HG03045 (cell line): ENCODE results near the gene EYS.

Source experiments
- ATAC-seq: cut with Tn5 transposase; IDR thresholded peaks from one replicate; pipeline ENCODE4 v1.9.1; 2021; ENCODE audit warnings: mild to moderate bottlenecking, moderate library complexity; ENCODE audit not compliant: unreplicated experiment

Gene EYS

DNA sequence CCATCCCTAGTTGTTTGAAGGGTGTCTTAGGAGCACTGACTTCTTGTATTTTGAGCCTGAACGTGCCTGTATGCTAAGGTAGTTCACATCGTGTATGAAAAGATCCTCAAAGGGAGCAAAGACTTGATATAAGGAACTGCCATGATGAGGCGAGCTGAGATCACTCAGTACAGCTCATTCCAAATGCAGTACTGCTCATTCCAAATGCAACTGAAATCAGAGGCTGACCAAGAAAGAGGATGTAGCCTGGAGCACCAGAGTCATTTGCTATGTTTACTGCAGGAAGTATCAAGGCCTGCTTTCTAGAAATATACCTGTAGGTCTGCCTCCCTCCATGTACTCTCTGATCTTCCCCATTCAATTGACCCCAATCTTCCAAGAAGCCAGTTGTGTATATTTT is 832.2 kb downstream of the EYS start:
- no peak for ATAC-seq

DNA sequence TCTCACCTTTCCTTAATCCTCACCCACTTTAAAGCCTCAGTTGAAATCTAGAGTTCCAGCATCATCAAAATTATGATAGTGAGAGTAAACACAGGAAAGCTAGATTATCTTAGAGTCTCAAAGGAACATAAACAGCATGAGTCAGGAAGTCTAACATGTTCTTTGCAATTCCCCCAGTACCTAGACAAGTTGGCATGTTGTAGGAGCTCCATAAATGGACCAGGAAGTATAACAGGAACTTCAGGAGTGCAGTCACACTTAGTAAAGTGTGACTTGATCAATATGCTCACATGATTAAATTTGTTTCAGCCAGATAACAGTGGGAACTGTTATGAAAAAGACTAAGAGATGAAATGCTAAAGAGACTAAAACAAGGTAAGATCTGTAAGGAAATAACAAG is 834.4 kb downstream of the EYS start:
- ATAC-seq = no peak

DNA sequence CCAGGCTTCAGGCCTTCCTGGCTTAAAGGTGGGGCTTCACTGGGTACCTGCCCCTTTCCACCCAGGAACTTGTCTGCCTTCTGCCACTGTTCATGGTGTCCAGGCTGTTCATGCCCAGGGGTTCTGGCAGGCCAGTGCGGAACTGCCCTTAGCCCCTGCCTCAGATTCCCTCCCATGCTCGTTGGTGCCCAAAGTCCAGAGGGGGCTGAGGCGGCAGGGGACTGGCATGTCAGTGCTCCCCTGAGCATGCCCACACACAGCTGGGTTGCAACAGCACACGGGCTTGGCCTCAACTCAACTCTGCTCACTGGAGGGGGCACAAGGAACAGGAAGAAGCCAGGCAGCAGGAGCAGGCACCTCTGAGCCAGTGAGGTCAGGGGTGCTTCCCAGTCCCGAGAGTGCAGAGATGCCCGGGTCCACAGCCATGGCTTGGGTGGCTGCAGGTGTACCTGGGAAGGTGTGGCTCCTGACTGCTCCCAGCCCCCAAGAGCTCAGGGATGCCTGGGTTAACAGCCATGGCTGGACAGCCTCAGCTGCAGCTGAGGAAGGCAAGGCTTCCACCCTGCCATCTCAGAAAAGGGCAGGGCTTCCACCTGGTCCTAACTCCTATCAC is 845.9 kb downstream of the EYS start:
- ATAC-seq = no peak

DNA sequence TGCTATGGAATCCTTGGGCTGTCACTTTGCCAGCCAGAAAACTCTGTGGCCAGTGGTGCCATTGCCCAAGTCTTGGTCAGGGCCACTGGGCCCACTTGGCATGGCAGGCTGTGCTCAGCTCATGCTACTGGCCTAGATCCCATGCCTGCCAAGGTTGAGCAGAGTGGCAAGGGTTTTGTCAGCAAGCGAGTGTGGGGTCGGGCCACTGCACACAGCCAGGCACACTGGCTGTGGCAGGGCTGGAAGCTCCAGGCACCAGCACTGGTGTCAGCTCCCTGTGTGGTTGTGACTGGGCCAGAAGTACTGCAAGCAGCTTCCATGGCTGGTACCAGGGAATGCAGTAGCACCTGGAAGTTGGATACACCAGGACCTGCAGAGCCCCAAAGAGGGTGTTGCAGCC is 846.8 kb downstream of the EYS start:
- ATAC-seq = no peak

DNA sequence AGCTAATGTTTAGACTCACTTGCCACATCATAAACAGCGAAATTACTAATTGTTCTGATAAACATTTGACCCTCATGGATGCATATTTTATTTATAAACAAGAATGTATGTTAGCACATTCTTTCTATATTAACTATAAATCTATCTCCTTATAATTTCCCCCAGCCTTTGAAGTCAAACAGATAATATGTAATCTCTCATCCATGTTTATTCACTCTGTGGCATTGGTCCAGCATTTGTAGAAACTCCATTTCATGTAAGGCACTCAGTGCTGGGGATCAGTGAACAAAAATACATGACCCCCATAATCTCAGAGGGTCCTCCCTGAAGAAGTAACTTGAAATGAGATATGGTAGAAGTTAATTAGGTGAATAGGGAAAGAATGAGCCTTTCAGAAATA is 856.9 kb downstream of the EYS start:
- ATAC-seq = no peak

DNA sequence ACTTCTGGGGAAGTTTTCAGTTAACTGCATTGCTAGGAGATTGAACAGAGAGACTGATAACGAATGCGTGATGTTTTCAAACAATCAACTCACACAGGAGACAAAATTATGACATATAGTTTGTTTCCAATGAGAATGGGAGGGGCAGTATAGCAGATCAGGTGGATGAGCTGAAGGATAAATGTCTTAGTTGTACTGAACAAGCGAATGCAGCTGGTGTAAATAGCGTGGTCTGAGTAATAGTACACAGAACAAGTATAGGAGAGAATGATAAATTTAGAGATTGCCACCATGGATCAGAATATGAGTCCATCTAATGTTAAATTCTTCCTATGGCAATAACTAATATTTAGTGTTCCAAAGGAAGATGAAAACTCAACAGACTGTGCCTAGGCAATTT is 858.6 kb downstream of the EYS start:
- no peak for ATAC-seq

DNA sequence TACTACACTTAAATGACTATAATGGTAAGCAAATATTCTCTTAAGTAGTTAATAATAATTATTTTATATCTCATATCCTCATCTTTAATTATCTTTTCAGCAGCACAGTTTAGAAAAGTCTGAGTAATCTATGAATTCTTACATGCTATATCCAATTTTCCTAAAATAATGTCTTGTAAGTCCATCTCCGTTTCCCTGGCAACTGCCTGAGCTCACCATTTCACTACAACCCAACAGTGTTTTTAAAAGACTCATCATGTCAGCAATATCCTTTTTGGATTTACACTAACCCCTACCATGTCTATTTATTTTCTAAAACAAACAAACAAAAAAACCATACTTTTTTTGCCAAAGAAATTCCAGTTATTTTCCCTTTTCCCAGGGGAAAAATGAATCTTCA is 859.6 kb downstream of the EYS start:
- ATAC-seq = no peak

DNA sequence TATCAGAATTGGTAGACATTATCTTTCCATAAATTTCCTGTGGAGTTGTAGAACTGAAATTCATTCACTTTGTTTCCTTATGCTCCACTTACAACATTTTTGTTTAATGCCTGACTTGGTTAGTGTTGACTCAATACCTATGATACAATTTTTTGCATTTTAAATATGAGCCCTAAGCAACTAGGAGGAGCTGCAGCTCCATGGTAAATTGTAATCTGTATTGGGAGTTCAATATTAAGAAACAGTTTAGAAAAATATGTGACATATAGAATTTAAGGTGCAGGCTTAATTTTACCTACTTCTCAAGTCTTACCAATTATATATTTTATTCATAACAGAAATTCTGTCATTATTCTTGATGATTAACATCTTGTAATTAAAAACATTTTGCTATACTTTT is 868.3 kb downstream of the EYS start:
- ATAC-seq = no peak

DNA sequence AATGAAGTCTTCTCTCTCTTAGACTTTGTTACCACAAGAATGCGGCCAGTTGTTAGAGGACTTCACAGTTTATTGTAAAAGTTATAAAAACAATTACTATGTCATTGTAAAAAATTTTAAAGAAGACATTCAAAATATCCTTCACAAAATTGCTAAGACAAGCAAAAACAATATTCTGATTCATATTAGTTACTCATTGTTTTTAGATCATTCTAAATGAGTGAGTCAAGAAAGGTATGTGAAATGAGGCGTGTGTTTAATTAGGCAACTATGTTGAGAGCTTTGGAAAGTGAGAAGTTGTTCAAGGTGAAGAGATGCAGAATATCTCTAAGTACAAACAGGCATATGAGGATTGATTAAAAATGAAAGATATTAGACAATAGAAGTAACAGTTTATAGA is 875.3 kb downstream of the EYS start:
- ATAC-seq = no peak

DNA sequence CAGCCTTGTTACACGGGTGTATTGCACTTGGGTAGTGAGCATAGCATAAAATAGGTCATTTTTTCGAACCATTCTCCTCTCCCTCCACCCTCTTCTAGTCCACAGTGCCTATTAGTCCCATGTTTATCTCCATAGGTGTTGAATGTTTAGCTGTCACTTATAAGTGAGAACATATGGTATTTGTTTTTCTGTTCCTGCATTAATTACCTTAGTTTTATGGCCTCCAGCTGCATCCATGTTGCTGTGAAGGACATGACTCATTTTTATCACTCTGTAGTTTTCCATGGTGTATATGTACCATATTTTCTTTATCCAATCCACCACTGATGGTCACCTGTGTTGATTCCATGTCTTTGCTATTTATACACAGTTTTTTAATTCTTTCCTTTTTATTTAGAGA is 889.5 kb downstream of the EYS start:
- ATAC-seq = no peak

DNA sequence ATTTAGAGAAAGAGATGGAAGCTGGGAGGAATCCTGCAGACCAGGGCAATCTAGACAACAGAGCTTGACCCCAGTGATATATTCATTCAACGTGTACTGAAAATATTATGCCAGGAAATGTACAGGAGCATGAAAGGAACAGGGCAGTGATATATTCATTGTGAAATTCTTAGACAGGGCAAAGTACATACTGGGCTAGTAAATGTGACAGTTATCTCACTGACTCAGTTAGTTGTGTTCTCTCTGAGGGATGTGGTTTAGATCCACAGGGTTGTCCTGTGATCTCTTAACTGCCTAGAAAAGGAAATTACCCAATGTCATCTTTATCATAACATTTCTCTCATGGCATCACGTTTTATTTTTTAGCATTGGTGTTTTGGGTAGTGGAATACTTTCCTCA is 891.3 kb downstream of the EYS start:
- ATAC-seq = no peak

DNA sequence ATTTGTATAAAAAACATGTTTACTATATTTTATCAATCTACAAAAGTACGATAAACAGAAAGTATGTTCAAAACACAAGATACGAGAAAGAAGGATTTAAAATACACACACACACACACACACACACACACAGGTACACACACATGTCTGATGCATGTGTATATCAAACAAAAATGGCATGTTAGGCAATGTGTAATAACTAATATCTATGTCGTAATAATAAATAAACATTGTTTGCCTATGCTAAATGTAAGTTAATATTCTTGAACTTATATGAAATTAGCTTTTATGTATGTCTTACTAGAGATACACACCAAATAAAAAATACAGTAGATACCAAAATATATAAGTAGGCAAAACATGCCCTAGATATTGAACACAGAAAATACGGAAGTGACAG is 894.9 kb downstream of the EYS start:
- no peak for ATAC-seq

DNA sequence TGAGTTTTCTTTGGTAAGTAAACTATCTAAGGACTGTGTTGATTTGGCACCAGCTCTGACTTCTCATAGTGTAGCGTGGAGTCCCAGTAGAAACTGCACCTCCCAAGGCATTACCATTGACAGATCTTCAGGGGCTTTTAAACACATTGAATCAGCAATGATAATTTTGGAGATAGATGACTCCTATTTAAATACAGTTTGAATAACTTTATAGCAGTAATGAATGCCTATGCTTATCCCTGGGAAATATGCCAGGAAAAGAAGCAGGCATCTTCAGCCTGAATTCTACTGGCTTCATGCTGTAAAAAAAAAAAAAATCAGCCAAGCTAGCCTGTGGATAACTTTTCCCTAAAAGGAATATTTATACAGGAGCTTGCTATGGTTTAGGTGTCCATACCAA is 895.9 kb downstream of the EYS start:
- no peak for ATAC-seq

DNA sequence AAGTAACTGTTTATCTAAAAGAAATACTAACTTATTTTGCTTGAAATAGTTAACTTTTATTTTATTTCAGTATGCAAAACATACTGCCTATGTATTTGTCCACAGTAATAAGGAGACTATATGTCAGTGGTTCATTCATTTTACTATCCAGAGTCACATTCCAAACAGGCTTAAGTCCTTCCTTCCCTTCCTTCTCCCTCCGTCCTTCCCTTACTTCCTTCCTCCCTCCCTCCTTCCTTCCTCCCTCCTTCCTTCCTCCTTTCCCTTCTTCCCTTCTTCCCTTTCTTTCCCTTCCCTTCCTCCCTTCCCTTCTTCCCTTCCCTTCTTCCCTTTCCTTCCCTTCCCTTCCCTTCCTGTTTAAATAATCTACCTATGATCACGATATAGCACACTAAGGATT is 899.2 kb downstream of the EYS start:
- no peak for ATAC-seq

DNA sequence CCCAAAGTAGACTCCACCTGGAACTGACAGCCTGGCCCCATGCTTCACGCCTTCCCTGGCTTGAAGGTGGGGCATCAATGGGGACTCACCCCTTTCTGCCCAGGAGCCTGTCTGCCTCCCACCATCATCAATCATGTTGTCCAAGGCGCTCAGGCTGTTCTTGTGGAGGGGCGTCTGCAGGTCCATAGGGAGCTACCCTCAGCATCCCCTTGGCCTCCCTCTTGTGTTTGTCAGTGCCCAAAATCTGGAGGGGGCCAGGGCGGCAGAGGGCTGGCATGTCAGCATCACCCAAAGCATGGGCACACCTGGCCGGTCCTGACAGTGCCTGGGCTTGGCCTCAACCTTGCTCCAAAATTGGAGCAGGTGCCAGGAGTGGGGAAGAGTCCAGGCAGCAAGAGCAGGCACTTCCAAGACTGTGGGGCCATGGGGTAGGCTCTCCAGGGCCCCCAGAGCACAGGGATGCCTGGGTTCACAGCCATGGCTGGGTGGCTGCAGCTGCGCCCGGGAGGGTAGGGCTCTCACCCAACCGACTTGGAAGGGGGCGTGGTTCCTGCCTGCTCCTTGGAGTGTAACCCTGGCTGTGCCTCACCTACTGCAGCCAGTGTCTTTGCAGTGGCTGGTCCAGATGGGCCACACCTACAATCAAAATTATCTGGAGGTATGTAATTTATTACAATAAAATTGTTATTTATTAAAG is 903.4 kb downstream of the EYS start:
- ATAC-seq = no peak

DNA sequence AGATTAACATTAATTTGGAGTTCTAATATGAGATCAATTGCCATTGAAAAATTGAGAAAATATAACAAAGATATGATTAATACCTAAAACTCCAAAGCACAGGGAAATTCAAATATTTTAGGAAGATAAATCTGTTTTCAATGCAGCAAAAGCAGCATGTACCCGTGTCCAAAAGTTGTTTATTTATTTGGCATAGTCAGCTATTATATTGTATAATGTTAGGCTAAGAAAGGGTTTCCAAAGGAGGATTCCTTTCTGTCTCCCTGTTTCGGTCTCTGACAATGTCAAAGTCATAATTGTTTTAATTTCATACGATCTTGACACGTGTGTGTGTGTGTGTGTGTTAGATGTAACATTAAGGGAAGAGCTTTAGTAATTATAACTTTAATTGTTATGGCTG is 914.5 kb downstream of the EYS start:
- ATAC-seq = no peak

DNA sequence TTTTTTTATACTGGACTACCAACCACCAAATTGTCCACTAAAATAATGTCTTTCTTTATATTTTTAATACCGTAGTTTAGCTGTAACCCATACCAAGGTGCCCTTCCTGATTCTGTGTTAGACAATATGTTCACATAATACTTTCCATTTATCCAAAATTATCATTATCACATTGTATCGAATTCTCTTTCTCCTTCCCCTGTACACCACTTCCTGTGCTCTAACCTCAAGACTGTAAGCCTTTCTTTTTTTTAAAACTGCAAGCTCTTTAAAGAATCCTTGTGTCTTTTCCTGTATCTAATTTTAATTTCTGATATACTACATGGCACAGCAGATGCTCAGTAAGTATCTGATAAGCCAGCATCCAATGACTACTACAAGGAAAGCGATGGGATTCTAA is 917.5 kb downstream of the EYS start:
- ATAC-seq = no peak

DNA sequence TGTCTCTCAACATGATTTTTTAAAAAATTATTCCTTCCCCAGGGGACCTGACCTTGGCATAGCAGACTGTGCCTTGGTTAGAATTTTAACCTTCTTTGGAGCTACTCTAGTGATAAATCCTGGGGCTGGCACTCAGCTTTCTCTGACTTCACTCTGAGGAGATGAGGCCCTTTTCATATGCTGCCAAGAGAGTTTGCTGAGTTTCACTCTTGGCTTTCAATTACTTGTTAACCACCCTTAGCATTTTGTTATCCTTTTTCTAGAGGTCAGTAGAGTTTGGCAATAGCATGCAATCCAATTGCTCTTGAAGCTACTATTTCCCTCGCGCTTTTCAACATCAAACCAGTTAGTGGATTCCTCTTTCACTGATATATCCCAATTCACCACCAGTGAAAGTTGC is 920.3 kb downstream of the EYS start:
- ATAC-seq = no peak

DNA sequence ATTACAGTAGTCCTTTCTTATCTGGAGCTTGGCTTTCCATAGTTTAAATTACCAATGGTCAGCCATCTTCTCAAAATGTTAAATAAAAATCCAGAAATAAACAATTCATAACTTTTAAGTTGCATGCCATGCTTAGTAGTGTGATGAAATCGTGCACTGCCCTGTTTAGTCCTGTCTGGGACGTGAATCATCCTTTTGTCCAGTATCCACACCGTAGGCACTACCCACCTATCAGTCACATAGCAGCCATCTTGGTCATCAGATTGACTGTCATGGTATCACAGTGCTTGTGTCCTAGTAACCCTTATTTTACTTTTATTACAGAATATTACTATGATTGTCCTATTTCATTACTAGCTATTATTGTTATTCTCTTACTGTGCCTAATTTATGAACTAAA is 924.1 kb downstream of the EYS start:
- no peak for ATAC-seq

DNA sequence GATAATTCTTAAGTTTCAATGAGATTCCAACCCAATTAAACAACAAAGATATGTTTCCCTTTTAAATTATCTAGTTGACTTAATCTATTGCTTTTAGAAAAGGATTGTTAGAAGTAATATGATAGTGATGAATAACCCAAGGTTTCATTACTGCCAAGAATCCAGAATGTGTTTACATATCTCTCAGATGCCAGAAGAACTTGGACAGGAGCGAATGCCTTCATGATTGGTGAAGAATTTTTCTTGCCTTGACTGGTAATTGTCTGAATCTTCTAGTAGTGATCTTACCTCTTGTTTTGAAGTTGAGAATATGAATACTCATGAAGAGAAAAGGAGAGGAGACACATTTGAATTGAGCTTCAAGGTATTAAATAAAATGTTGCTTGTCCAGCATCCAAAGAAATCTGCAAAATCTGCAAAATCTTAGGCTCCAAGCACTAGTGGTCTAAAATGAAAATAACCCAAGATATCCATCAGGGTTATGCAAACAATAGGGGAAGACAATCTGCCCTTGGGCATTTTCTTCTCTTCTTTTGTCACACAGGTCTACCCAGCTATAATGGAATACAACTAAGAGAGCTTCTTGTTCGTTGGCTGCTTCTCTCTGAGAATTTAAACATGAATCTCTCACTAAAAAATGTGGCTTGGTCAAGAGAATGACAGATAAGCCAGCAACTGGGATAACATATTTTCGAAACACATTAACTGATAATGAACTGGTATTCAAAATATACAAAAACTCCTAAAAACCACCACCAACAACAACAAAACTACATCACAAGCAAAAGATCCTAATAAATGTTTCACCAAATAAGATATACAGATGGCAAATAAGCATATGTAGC is 928.9 kb downstream of the EYS start:
- no peak for ATAC-seq

DNA sequence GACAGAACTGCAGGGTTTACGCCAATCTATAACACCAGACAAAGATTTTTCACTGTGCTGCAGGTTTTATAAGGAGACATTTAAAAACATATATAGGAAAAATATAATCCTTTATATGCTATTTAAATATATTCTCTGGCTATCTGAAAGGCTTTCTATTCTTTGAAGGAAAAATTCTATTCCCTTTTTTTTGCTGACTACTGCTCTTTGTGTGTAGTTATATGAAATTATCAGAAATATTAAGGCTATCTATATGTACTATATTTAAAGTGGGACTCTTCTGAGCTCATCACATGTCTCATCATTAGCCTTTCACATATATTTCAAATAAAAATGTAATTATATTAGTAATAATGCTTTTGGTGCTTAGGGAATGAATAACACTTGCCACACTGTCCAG is 930.7 kb downstream of the EYS start:
- no peak for ATAC-seq

DNA sequence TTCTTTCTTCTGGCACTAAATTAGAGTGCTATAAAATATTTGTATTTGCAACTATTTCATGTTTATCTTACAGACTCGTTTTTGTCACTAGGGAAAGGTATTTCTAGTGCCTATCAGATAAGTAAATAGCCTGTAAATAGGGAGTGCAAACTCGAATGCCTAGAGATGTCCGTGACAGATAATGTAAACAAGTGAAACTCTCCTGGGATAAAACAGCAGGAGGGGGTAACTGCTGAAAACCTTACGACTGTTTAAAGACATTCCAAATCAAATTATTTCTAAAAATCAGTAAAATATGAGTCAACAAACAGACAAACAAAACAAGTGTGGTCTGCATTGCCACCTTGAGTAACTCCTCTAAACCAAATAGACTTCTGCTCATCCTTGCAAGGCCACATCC is 932.1 kb downstream of the EYS start:
- ATAC-seq = no peak
